ENCODE results near the gene GOLPH3. TPM values are rescaled to one million over a fixed set of nuclear protein-coding genes. Genes with fewer than 3 reads are reported as not detected.

GOLPH3 gene
- total RNA-seq, 1 donor from 2014 or later = 64.6 TPM

Small RNA genes within 50 kb of the gene (small RNA-seq; reads per million reads assigned to genes)
- not detected for gene RF00019 (ENCODE audit: low replicate concordance)

Other genes starting within 250 kb of the GOLPH3 start
- gene MTMR12, start 138.6 kb upstream of the GOLPH3 start, total RNA-seq = 26.0 TPM